GM23248 (cell line): ENCODE data around the gene SLFN13. TPM values are rescaled to one million over a fixed set of nuclear protein-coding genes. Genes with fewer than 3 reads are reported as not detected.
"Not testable (repeated sequence)": the region's sequence is repeated elsewhere in the genome, so short reads cannot be mapped to it uniquely, and the experiment has no call there.

ENCODE experiments used
- DNase-seq: peaks from one replicate; pipeline ENCODE4 v3.0.0-alpha.2; 2015
- H2AFZ ChIP-seq: fragments of 200-600 bp; sonication (generic); 2 replicates; pipeline ENCODE4 v1.6.1; 2016; ENCODE audit warnings: antibody characterized with exemption
- H3F3A ChIP-seq: fragments of 200-600 bp; sonication (generic); 2 replicates; pipeline ENCODE4 v1.6.1; 2016; ENCODE audit warnings: mild to moderate bottlenecking, antibody characterized with exemption, mixed run types; ENCODE audit not compliant: insufficient read depth
- H3K27ac ChIP-seq: fragments of 200-600 bp; sonication (generic); 2 replicates; pipeline ENCODE4 v1.5.1; 2016; ENCODE audit warnings: mild to moderate bottlenecking
- H3K27me3 ChIP-seq: fragments of 200-600 bp; sonication (generic); replicated peaks from 2 replicates; pipeline ENCODE4 v1.6.1; 2016; ENCODE audit warnings: mild to moderate bottlenecking; ENCODE audit not compliant: insufficient read depth
- H3K36me3 ChIP-seq: fragments of 200-600 bp; sonication (generic); 2 replicates; pipeline ENCODE4 v1.6.1; 2016; ENCODE audit warnings: low read depth, mild to moderate bottlenecking
- H3K4me1 ChIP-seq: fragments of 200-600 bp; sonication (generic); 2 replicates; pipeline ENCODE4 v1.6.1; 2016; ENCODE audit warnings: mild to moderate bottlenecking; ENCODE audit not compliant: insufficient read depth
- H3K4me2 ChIP-seq: fragments of 200-600 bp; sonication (generic); one replicate; pipeline ENCODE4 v1.6.1; 2016; ENCODE audit warnings: mild to moderate bottlenecking; ENCODE audit not compliant: unreplicated experiment
- H3K4me3 ChIP-seq: fragments of 200-600 bp; sonication (generic); 2 replicates; pipeline ENCODE4 v1.5.1; 2016; ENCODE audit warnings: mild to moderate bottlenecking
- H3K79me2 ChIP-seq: fragments of 200-600 bp; sonication (generic); 2 replicates; pipeline ENCODE4 v1.6.1; 2016; ENCODE audit warnings: mild to moderate bottlenecking; ENCODE audit not compliant: insufficient read depth
- H3K9ac ChIP-seq: fragments of 200-600 bp; sonication (generic); 2 replicates; pipeline ENCODE4 v1.6.1; 2016; ENCODE audit warnings: mild to moderate bottlenecking
- H3K9me2 ChIP-seq: fragments of 200-600 bp; sonication (generic); 2 replicates; pipeline ENCODE4 v1.6.1; 2016; ENCODE audit warnings: mixed run types, mild to moderate bottlenecking, moderate library complexity; ENCODE audit not compliant: insufficient read depth
- H3K9me3 ChIP-seq: fragments of 200-600 bp; sonication (generic); one replicate; pipeline ENCODE4 v1.6.1; 2017; ENCODE audit warnings: low read depth
- H4K20me1 ChIP-seq: fragments of 200-600 bp; sonication (generic); 2 replicates; pipeline ENCODE4 v1.6.0; 2016; ENCODE audit not compliant: insufficient read depth
- EZH2 ChIP-seq: fragments of 200-600 bp; sonication (generic); IDR thresholded peaks from 2 replicates; pipeline ENCODE4 v1.6.1; 2018; ENCODE audit warnings: antibody characterized with exemption, mild to moderate bottlenecking; ENCODE audit not compliant: insufficient read depth, poor library complexity, severe bottlenecking
- EZH2phosphoT487 ChIP-seq: fragments of 200-600 bp; sonication (generic); IDR thresholded peaks from 2 replicates; pipeline ENCODE4 v1.6.1; 2018; ENCODE audit warnings: antibody characterized with exemption, moderate library complexity, mild to moderate bottlenecking, low read depth; ENCODE audit not compliant: insufficient read depth
- WGBS, 2 experiments: methylation state at CpG; one replicate each; pipeline ENCODE4 v1.1.6; 2015 to 2017; ENCODE audit warnings: low lambda C conversion rate in 2 of 2, low coverage in 1 of 2; ENCODE audit errors: missing lambda C conversion rate in 2 of 2; 5-methylcytosine and 5-hydroxymethylcytosine counted together
- in situ Hi-C: fragments of 300-500 bp; cut with MboI; formaldehyde crosslinking; loops from 2 replicates; pipeline ENCODE4 v1.15.0; 2020
- polyA plus RNA-seq: library from polyadenylated mRNA; unstranded; fragments of >200 nt; fragmentation: Nextera tagmentation; extraction: Ambion mirVana; gene quantifications from 2 replicates; pipeline ENCODE4 v1.2.1, GENCODE V29; 2016
- total RNA-seq: library from RNA; depleted of rRNA; stranded (reverse); fragments of >200 nt; shearing (Covaris generic); gene quantifications from 2 replicates; pipeline ENCODE4 v1.2.3, GENCODE V29; 2014

The SLFN13 gene
- total and polyA plus RNA-seq, 2 experiments from 2014 or later = 1.6 to 4.8 TPM

DNA sequence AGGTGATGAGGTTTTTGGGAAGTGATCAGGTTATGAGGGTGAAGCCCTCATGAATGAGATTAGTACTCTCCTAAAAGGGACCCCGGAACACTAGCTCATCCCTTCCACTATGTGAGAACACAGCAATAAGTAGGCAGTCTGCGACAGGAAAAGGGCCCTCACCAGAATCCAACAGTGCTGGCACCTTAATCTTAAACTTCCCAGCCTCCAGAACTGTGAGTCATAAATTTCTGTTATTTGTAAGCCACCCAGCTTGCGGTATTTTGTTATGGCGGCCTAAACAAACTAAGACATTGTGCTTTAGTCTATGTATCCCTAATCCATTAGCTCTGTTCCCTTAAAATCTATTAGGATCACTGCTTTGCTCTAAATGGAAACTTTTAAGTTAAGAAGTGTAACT, 24.8 kb downstream of the SLFN13 start:
- Histone ChIP-seq H3K4me3 (no peak overlapping the region), H3K79me2 (peaks cover 82% of the 10 kb centered on the region), H3K27me3 (no peaks in the 10 kb centered on the region), H3F3A (no peaks in the 10 kb centered on the region), H3K9ac (no peak overlapping the region), H3K9me2 (no peaks in the 10 kb centered on the region; the same call in 1 of the 2 replicates), H3K4me1 (no peaks in the 10 kb centered on the region), H2AFZ (no peak overlapping the region), H3K4me2 (no peak overlapping the region), H3K36me3 (peaks cover 40% of the 10 kb centered on the region), H3K27ac (no peak overlapping the region), H4K20me1 (0 out of 2 replicates have a peak, but pooled peaks cover 8% of the 10 kb centered on the region), H3K9me3 (no peaks in the 10 kb centered on the region)
- in situ Hi-C loops = no loop called here
- DNase-seq = no peak
- 95 to 98% methylated on average over 4 of the region's 4 CpGs for WGBS, 2 experiments
- TF ChIP-seq EZH2 (no peak), EZH2phosphoT487 (no peak)

DNA sequence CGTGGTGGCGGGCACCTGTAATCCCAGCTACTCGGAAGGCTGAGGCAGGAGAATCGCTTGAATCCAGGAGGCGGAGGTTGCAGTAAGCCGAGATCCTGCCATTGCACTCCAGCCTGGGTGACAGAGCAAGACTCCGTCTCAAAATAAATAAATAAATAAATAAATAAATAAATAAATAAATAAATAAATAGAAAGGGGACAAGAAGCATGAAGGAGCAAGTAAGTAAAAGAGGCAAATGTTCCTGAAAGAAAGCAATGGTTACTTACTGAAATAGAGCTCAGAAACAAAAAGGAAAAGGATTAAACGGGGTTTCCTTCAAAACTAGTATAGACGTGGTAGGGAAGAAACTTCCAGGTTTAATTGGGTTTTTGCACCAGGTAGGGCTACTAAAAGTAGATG, 27.5 kb downstream of the SLFN13 start:
- H3K9ac ChIP-seq, DNase-seq, H3K9me2 ChIP-seq, H3K4me1 ChIP-seq, H2AFZ ChIP-seq, H3K4me3 ChIP-seq, H3K4me2 ChIP-seq, H3K9me3 ChIP-seq, H3K27me3 ChIP-seq, in situ Hi-C loops, H3F3A ChIP-seq, H3K27ac ChIP-seq, H4K20me1 ChIP-seq: not testable (repeated sequence)
- 93% methylated on average over 9 of the region's 9 CpGs for WGBS, 2 experiments
- Histone ChIP-seq H3K36me3 (peaks cover 55% of the 10 kb centered on the region), H3K79me2 (peaks cover 82% of the 10 kb centered on the region)

DNA sequence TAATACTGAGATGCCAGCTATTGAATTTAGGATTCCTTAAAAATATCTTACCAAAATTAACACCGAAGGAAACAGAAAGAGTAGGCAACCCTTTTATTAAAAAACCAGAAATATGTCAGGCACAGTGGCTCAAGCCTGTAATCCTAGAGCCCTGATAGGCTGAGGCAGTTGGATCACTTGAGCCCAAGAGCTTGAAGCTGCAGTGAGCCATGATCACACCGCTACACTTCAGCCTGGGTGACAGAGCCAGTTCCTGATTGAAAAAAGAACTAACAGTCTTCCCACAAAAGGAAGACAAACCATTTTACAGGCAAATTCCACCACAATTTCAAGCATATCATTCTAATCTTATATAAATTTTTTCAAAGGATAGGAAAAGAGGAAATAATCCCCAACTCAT, 31.9 kb downstream of the SLFN13 start:
- Histone ChIP-seq H3F3A (no peaks in the 10 kb centered on the region), H3K4me1 (no peaks in the 10 kb centered on the region), H3K36me3 (peaks cover 63% of the 10 kb centered on the region), H3K79me2 (peaks cover 83% of the 10 kb centered on the region), H3K9ac (no peak overlapping the region), H3K9me2 (no peaks in the 10 kb centered on the region), H4K20me1 (no peaks in the 10 kb centered on the region), H3K27me3 (no peaks in the 10 kb centered on the region), H3K4me3 (no peak overlapping the region), H3K9me3 (no peaks in the 10 kb centered on the region), H3K4me2 (no peak overlapping the region), H3K27ac (no peak overlapping the region), H2AFZ (no peak overlapping the region)
- in situ Hi-C loops = no loop called here
- DNase-seq = no peak
- WGBS, 2 experiments = 100% methylated on average over 2 of the region's 2 CpGs
- TF ChIP-seq EZH2phosphoT487 (no peak), EZH2 (no peak)

DNA sequence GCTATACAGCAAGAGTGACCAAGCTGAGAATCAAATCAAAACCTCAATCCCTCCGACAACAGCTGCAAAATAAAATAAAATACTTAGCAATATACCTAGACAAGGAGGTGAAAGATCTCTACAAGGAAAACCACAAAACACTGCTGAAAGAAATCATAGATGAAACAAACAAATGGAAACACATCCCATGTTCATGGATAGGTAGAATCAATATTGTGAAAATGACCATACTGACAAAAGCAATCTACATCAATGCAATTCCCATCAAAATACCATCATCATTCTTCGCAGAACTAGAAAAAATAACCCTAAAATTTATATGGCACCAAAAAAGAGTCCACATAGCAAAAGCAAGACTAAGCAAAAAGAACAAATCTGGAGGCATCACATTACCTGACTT, 33.9 kb downstream of the SLFN13 start:
- H3F3A ChIP-seq, H3K9me2 ChIP-seq, H3K4me3 ChIP-seq, H3K27ac ChIP-seq, H2AFZ ChIP-seq, H3K9me3 ChIP-seq, H3K4me2 ChIP-seq, in situ Hi-C loops, H3K9ac ChIP-seq, H4K20me1 ChIP-seq, H3K4me1 ChIP-seq, H3K27me3 ChIP-seq, DNase-seq: not testable (repeated sequence)
- whole genome bisulfite sequencing, 2 experiments = 97 to 98% methylated on average over 2 of the region's 2 CpGs
- H3K79me2 ChIP-seq = peaks cover 77% of the 10 kb centered on the region
- peaks cover 68% of the 10 kb centered on the region for H3K36me3 ChIP-seq

DNA sequence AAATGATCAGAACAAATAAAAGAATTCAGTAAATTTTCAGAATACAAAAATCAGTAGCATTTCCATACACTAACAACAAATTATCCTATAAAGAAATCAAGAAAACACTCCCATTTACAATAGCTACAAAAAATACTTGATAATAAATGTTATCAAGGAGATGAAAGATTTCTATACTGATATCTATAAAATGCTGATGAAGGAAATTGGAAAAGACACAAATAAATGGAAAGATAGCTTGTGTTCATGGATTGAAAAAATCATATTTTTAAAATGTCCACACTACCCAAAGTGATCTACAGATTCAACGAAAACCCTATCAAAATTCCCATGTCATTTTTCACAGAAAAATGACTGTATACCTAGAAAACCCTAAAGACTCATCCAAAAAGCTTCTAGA, 34.3 kb downstream of the SLFN13 start:
- no peak overlapping the region for H2AFZ ChIP-seq
- in situ Hi-C loops = no loop called here
- no peaks in the 10 kb centered on the region for H4K20me1 ChIP-seq
- no peaks in the 10 kb centered on the region for H3K9me2 ChIP-seq
- H3F3A ChIP-seq = no peaks in the 10 kb centered on the region
- no peaks in the 10 kb centered on the region for H3K27me3 ChIP-seq
- DNase-seq = no peak
- no peak overlapping the region for H3K4me3 ChIP-seq
- H3K9me3 ChIP-seq = no peaks in the 10 kb centered on the region
- H3K4me1 ChIP-seq = no peaks in the 10 kb centered on the region
- peaks cover 73% of the 10 kb centered on the region for H3K79me2 ChIP-seq
- TF ChIP-seq EZH2phosphoT487 = no peak
- no peak for TF ChIP-seq EZH2
- H3K27ac ChIP-seq = no peak overlapping the region
- H3K36me3 ChIP-seq = peaks cover 67% of the 10 kb centered on the region
- WGBS, 2 experiments = 97 to 100% methylated on average over 1 of the region's 1 CpG
- no peak overlapping the region for H3K9ac ChIP-seq
- no peak overlapping the region for H3K4me2 ChIP-seq
